Breast epithelium (tissue), 4 donors: Measurements from ENCODE around the gene RIPOR3. TPM values are rescaled to one million over a fixed set of nuclear protein-coding genes. Genes with fewer than 3 reads are reported as not detected.

ENCODE experiments used
- DNase-seq, 2 donors: peaks; one replicate each; pipeline ENCODE4 v3.0.0-alpha.2; 2019; ENCODE audit warnings: low spot score in 2 of 2
- H3K27ac ChIP-seq, 2 donors: fragments of 200-600 bp; sonication (generic) in 1 of 2; one replicate each; pipeline ENCODE4 v1.5.1; 2016 to 2019; ENCODE audit warnings: mild to moderate bottlenecking in 1 of 2
- H3K27me3 ChIP-seq, 2 donors: fragments of 200-600 bp; sonication (generic) in 1 of 2; one replicate each; pipeline versions ENCODE4 v1.5.1 to v1.6.0; 2017 to 2019; ENCODE audit warnings: control low read depth in 1 of 2, mild to moderate bottlenecking in 1 of 2
- H3K36me3 ChIP-seq: fragments of 200-600 bp; one replicate; pipeline ENCODE4 v1.5.1; 2019
- H3K4me1 ChIP-seq, 2 donors: fragments of 200-600 bp; sonication (generic); one replicate each; pipeline ENCODE4 v1.5.1; 2016 to 2019; ENCODE audit warnings: control low read depth in 1 of 2
- H3K4me3 ChIP-seq, 3 donors: fragments of 200-600 bp; sonication (generic); 1 replicate in 2 of 3; 2 replicates in 1 of 3; pipeline ENCODE4 v1.5.1; 2016 to 2019; ENCODE audit warnings: mild to moderate bottlenecking in 3 of 3, moderate library complexity in 2 of 3
- H3K9me3 ChIP-seq, 2 donors: fragments of 200-600 bp; sonication (generic) in 1 of 2; one replicate each; pipeline ENCODE4 v1.5.1; 2016 to 2019; ENCODE audit warnings: control low read depth in 1 of 2
- POLR2A ChIP-seq: fragments of 450-650 bp; IDR thresholded peaks from one replicate; pipeline ENCODE4 v1.6.1; 2016; ENCODE audit warnings: antibody characterized with exemption, mild to moderate bottlenecking, moderate library complexity
- POLR2AphosphoS5 ChIP-seq, 3 donors: sonication (generic); formaldehyde crosslinking; IDR thresholded peaks; one replicate each; pipeline ENCODE4 v1.6.1; 2017; ENCODE audit warnings: antibody characterized with exemption in 3 of 3
- intact Hi-C: fragments of 100-400 bp; cut with DNase I; formaldehyde crosslinking; loops from one replicate; pipeline ENCODE4 v1.15.1; 2023; ENCODE audit warnings: low total_unique reads
- total RNA-seq, 3 donors: library from RNA; depleted of rRNA; stranded (reverse); fragments of >200 nt; gene quantifications; one replicate each; pipeline ENCODE4 v1.1.0, GENCODE V29; 2016
- TF ChIP-seq, protein P1 (sequence below), 3 donors: fragments of 450-650 bp; IDR thresholded peaks; one replicate each; pipeline ENCODE4 v1.5.1; 2016 to 2017; ENCODE audit warnings: antibody characterized with exemption in 3 of 3, mild to moderate bottlenecking in 3 of 3, moderate library complexity in 3 of 3

RIPOR3 gene
- total RNA-seq, 3 donors from 2014 or later: 4.5 to 35.5 (median 26.9) TPM

DNA sequence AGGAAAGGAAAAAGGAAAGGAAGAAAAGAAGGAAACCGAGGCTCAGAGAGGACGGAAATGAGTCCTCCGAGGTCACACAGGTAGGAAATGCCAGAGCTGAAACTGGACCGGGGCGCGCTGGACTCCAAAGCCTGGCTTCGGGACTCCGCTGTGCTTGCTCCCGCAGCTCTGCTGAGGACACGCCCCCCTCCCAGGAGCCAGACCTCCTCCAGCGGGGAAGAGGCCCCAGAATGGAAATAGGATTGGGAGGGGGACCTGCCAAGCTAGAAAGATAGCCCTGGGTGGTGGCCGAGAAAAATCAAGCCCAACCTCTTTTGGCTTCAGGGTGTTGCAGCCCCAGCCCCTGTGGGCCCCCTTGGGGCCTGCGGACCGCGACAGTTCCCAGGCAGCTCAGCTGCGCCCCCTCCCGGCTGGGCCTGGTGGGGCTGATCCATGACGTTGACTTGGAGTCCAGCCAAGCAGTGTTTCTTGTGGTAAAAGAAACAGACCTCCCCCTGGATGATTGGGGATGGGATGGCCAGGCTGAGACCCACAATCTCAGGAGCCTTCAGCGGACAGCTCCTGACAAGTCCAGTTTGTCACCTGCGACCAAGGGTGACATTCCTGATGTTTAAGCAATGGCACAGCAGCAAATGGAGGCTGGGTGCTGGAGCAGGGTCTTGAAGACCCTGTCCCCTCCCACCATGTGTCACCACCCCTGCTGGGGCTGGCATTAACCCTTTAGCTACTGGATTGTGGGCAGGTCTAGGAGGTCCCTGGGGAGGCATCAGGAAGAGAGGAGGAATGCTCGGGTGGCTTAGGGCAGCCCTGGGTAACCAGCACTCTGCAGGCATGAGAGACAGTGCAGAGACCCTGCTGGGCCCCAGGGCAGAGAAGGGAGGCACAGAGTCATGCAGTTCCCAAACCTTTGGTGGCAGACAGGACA, 55.4 kb downstream of the RIPOR3 start:
- DNase-seq: peak in 1 of 2 donors; percentile 62
- intact Hi-C loops: no loop called here
- no peak for TF ChIP-seq POLR2A
- TF ChIP-seq, protein P1, sequence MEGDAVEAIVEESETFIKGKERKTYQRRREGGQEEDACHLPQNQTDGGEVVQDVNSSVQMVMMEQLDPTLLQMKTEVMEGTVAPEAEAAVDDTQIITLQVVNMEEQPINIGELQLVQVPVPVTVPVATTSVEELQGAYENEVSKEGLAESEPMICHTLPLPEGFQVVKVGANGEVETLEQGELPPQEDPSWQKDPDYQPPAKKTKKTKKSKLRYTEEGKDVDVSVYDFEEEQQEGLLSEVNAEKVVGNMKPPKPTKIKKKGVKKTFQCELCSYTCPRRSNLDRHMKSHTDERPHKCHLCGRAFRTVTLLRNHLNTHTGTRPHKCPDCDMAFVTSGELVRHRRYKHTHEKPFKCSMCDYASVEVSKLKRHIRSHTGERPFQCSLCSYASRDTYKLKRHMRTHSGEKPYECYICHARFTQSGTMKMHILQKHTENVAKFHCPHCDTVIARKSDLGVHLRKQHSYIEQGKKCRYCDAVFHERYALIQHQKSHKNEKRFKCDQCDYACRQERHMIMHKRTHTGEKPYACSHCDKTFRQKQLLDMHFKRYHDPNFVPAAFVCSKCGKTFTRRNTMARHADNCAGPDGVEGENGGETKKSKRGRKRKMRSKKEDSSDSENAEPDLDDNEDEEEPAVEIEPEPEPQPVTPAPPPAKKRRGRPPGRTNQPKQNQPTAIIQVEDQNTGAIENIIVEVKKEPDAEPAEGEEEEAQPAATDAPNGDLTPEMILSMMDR (IDR thresholded peaks at IDR 0.05): peak; percentile 65 to 77 (median 70)
- peak in 1 of 3 donors; percentile 42 for TF ChIP-seq POLR2AphosphoS5 (IDR thresholded peaks at IDR 0.05)
- Histone ChIP-seq H3K36me3 (no peaks in the 10 kb centered on the region), H3K27ac (peak overlapping the region in 1 of 2 donors; percentile 8), H3K27me3 (no peaks in the 10 kb centered on the region), H3K4me3 (peak overlapping the region in 1 of 3 donors; percentile 21), H3K4me1 (no peaks in the 10 kb centered on the region), H3K9me3 (no peaks in the 10 kb centered on the region)

DNA sequence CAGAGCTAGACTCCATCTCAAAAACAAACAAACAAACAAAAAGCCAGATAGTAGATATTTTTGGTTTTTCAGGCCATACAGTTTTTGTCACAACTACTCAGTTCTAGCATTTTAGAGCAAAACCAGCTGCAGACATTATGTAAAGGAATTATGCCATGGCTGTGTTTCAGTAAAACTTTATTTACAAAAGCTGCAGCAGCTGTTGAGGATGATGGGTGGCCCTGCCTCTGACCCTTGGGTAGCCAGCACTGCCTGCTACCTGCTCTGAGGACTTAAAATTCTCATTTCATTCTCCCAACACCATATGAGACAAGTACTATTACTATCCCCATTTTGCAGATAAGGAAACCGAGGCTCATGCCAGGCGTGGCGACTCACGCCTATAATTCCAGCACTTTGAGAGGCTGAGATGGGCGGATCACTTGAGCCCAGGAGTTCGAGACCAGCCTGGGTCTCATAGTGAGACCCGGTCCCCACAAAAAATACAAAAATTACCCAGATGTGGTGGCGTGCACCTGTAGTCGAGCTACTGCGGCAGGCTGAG, 56.3 kb downstream of the RIPOR3 start:
- intact Hi-C loops: no loop called here

DNA sequence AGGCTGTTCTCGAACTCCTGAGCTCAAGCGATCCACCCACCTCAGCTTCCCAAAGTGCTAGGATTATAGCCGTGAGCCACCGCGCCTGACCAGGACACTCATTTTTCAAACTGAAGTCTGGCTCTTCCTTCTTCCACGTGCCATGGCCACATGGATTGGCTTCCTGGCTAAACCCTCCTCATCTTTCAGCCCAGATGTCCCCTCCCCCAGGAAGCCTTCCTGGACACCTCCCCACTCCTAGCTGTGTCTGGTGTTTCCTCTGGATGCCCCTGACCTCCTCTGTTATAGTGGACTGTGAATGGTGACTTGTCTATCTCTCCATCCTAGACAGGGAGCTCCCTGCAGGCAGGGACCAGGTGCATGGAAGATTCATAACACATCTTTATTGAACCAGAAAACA, 57.2 kb downstream of the RIPOR3 start:
- no peaks in the 10 kb centered on the region for H3K4me1 ChIP-seq
- intact Hi-C loops: no loop called here
- H3K9me3 ChIP-seq: no peaks in the 10 kb centered on the region
- H3K36me3 ChIP-seq: no peaks in the 10 kb centered on the region
- TF ChIP-seq POLR2AphosphoS5 (IDR thresholded peaks at IDR 0.05) (no peak), POLR2A (no peak)
- TF ChIP-seq, protein P1 (IDR thresholded peaks at IDR 0.05): no peak
- no peak overlapping the region for H3K4me3 ChIP-seq
- H3K27ac ChIP-seq: no peak overlapping the region
- no peaks in the 10 kb centered on the region for H3K27me3 ChIP-seq
- no peak for DNase-seq

More for the DNA sequence above, 56.3 kb downstream of the RIPOR3 start:
- H3K27me3 ChIP-seq: no peaks in the 10 kb centered on the region
- TF ChIP-seq POLR2A (no peak), POLR2AphosphoS5 (IDR thresholded peaks at IDR 0.05) (no peak)
- TF ChIP-seq, protein P1 (IDR thresholded peaks at IDR 0.05): no peak
- H3K4me3 ChIP-seq: no peak overlapping the region
- H3K27ac ChIP-seq: no peak overlapping the region
- no peaks in the 10 kb centered on the region for H3K36me3 ChIP-seq
- DNase-seq: no peak
- no peaks in the 10 kb centered on the region for H3K9me3 ChIP-seq
- no peaks in the 10 kb centered on the region for H3K4me1 ChIP-seq

DNA sequence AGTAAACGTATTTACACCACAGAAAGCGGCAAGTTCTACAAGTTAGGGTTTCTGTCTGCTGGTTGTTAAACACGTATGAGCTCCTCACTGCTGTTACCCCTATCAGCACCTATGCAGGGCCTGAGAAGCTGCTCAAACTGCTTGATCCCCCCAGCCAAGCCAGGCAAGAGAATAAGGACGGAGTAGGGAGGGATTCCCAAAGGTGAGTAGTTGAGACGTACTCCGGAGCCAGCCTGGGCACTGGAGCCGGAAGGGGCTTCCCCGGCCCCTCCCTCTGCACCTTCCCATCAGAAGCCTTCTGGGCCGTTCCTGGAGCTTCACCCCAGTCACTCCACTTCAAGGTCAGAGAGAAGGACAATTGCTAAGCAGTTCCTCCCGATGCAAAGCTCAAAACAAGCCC, 58.0 kb downstream of the RIPOR3 start:
- intact Hi-C loops: no loop called here
- H3K27me3 ChIP-seq: no peaks in the 10 kb centered on the region

More for the DNA sequence above, 58.0 kb downstream of the RIPOR3 start:
- TF ChIP-seq POLR2AphosphoS5 (IDR thresholded peaks at IDR 0.05) (no peak), POLR2A (no peak)
- TF ChIP-seq, protein P1 (IDR thresholded peaks at IDR 0.05): no peak
- Histone ChIP-seq H3K9me3 (no peaks in the 10 kb centered on the region), H3K4me3 (no peak overlapping the region), H3K27ac (no peak overlapping the region), H3K4me1 (no peaks in the 10 kb centered on the region), H3K36me3 (no peaks in the 10 kb centered on the region)
- DNase-seq: no peak
